AG04450 (cell line): Measurements from ENCODE around the gene ST8SIA5. TPM values are rescaled to one million over a fixed set of nuclear protein-coding genes. Genes with fewer than 3 reads are reported as not detected.

Source experiments
- CTCF ChIA-PET: fragments of 300-600, 350-600 bp; formaldehyde crosslinking; extraction: SDS; loops from one replicate; lab custom pipeline; 2022; ENCODE audit warnings: antibody characterized with exemption, inconsistent platforms; lab: Charles Lee
- POLR2A ChIA-PET: fragments of 350-600 bp; formaldehyde crosslinking; extraction: SDS; loops from one replicate; lab custom pipeline; 2021; ENCODE audit warnings: antibody characterized with exemption, inconsistent platforms; lab: Yijun Ruan, JAX
- DNase-seq: peaks from one replicate; pipeline ENCODE4 v3.0.0-alpha.2; 2011; ENCODE audit warnings: low read depth, low spot score
- H3K27ac ChIP-seq: one replicate; pipeline ENCODE4 v1.5.1; 2012; ENCODE audit warnings: low read depth, low read length, control low read depth
- H3K27me3 ChIP-seq: one replicate; pipeline ENCODE4 v1.6.0; 2012; ENCODE audit warnings: low read length; ENCODE audit not compliant: control insufficient read depth, insufficient read depth
- H3K4me3 ChIP-seq: 2 replicates; pipeline ENCODE4 v1.5.1; 2011; ENCODE audit warnings: mild to moderate bottlenecking, low read depth, low read length, control low read depth
- H3K9me3 ChIP-seq: 2 replicates; pipeline ENCODE4 v1.5.1; 2012; ENCODE audit warnings: low read length; ENCODE audit not compliant: control insufficient read depth, insufficient read depth
- CTCF ChIP-seq: IDR thresholded peaks from 2 replicates; pipeline ENCODE4 v1.5.1; 2011; ENCODE audit warnings: low read depth, low read length, control low read depth, inconsistent platforms
- polyA plus RNA-seq: library from polyadenylated mRNA; depleted of rRNA; stranded (reverse); fragments of >200 nt; gene quantifications from 2 replicates; pipeline ENCODE4 v1.2.3, GENCODE V29; 2011

The ST8SIA5 gene
- polyA plus RNA-seq, 1 experiment, result not detected

DNA sequence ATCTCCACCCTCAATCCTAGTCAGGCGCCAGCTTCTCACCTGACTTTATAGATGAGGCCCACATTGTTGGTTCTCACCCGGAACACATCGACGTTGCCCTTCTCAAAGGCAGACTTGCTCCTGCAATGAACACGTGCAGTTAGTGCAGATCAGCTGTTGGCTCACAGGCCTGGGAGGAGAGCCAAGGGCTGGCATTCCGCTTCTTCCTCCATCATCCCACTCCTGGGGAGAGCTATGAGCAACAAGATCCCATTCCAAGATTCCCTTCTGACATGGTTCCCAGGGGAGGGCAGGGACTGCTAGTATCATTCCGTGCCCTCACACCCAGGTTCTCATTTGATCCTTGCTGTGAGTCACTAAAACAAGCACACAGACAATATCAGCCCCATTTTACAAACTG, 114.9 kb downstream of the ST8SIA5 start:
- Histone ChIP-seq H3K4me3 (no peak overlapping the region), H3K27me3 (no peaks in the 10 kb centered on the region), H3K9me3 (no peaks in the 10 kb centered on the region), H3K27ac (no peak overlapping the region)
- DNase-seq, result no peak
- no peak for TF ChIP-seq CTCF
- CTCF ChIA-PET, result no interaction called here
- POLR2A ChIA-PET, result no interaction called here

DNA sequence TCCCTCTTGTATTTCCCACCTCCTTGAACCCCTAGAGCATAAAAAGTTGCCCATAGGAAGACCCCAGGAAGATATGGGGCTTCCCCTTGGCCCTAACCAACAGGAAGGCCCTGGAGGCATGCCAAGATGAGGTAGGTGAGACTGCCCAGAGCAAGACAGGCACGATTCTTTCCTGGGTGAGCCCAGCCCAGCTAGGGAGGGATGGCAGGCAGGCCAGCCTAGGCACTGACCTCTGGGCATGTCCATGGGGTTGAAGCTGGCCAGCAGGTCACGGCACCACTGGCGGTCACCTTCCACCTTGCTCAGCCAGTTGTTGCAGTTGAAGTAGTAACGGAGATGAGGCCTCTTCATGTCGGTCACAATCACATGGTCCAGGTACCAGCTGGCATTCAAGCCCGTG, 117.5 kb downstream of the ST8SIA5 start:
- CTCF ChIA-PET, result interaction anchor here (3.0 kb wide), 1 partner anchor 19 kb away, joined by 11 read pairs; no protein-coding TSS in a partner anchor
- H3K27me3 ChIP-seq, result peaks cover 3% of the 10 kb centered on the region
- TF ChIP-seq CTCF, result no peak
- no peak overlapping the region for H3K27ac ChIP-seq
- no peak overlapping the region for H3K4me3 ChIP-seq
- no peaks in the 10 kb centered on the region for H3K9me3 ChIP-seq
- no peak for DNase-seq
- POLR2A ChIA-PET, result no interaction called here

DNA sequence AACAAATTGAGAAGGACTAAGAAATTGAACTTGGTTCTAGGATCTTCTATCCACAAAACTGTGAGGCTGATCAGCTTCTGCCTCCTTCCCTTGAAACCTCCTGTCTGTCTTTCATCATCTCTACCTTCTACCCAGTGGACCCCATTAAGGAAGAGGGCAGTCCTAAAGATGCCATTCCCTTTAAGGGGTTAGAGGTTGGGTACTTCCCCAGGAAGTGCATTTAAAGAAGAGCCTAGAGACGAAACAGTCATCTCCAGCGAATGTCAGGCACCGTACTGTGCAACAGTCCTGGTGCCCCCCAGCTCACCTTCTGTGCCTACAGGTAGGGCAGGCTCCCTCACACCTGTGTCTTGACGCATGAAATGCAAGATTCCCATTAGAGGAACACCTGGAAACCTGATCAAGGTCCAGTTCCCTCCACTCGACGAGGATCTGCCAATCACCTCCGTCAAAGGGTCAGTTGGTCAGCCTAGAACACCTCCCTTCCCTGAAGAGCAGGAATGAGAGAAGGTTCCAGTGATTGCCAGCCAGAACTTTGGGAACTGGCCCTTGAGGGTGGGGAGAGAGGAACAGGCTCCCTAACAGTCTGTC, 120.7 kb downstream of the ST8SIA5 start:
- Histone ChIP-seq H3K4me3 (no peak overlapping the region), H3K9me3 (no peaks in the 10 kb centered on the region), H3K27me3 (peaks cover 3% of the 10 kb centered on the region), H3K27ac (no peak overlapping the region)
- ChIA-PET POLR2A (no interaction called here), CTCF (no interaction called here)
- DNase-seq, result no peak
- no peak for TF ChIP-seq CTCF

- Histone ChIP-seq H3K27ac (no peak overlapping the region), H3K27me3 (peaks cover 3% of the 10 kb centered on the region), H3K4me3 (no peak overlapping the region), H3K9me3 (no peaks in the 10 kb centered on the region; the same call in 1 of the 2 replicates)
- POLR2A ChIA-PET, result no interaction called here
- TF ChIP-seq CTCF, result no peak
- no peak for DNase-seq
- CTCF ChIA-PET, result no interaction called here
Observed at GRCh38 chr18:46632401-46633071, 124.3 kb downstream of the ST8SIA5 start.

DNA sequence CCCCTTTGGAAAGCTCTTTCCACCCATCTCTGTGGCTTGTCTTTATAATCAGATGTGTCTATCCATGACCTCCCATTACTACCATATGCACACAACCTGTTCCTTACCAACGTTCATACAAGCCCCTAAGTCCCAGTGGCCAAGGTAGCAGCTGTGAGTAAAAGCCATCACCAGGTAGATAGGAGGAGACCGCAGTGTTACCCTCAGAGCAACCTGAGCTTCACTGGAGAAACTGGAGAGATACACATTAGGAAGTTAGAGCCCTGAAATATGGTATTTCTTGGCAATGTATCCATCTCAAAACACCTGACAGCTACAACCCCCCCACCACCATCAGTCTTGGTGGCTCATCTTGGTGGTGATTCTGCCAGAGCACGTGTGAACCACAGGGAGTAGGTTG, 125.9 kb downstream of the ST8SIA5 start:
- H3K27ac ChIP-seq, result no peak overlapping the region
- POLR2A ChIA-PET, result interaction anchor here (0.5 kb wide), 1 partner anchor 13 kb away, joined by 3 read pairs; no protein-coding TSS in a partner anchor
- CTCF ChIA-PET, result interaction anchor here (1.1 kb wide), 1 partner anchor 27 kb away, joined by 3 read pairs; no protein-coding TSS in a partner anchor
- TF ChIP-seq CTCF, result no peak
- peaks cover under 1% of the 10 kb centered on the region for H3K27me3 ChIP-seq
- DNase-seq, result no peak
- H3K9me3 ChIP-seq, result no peaks in the 10 kb centered on the region; the same call in 1 of the 2 replicates
- H3K4me3 ChIP-seq, result no peak overlapping the region
